HepG2 (cell line): ENCODE measurements around the gene C11orf58. TPM values are rescaled to one million over a fixed set of nuclear protein-coding genes. Genes with fewer than 3 reads are reported as not detected.

Source experiments
- CHCHD3 ChIP-seq: sonication (generic); formaldehyde crosslinking; IDR thresholded peaks from 2 replicates; pipeline ENCODE4 v1.8.0; 2022; ENCODE audit warnings: mild to moderate bottlenecking, missing genetic modification reagents, moderate library complexity
- DMAP1 ChIP-seq: IDR thresholded peaks from 2 replicates; pipeline ENCODE4 v1.6.1; 2016
- DRAP1 ChIP-seq: IDR thresholded peaks from 2 replicates; pipeline ENCODE4 v1.6.1; 2016; ENCODE audit warnings: missing genetic modification reagents, missing compliant biosample characterization
- GPN1 ChIP-seq: sonication (generic); formaldehyde crosslinking; IDR thresholded peaks from 2 replicates; pipeline ENCODE4 v1.5.1; 2020; ENCODE audit warnings: missing genetic modification reagents, borderline replicate concordance
- HDAC1 ChIP-seq: sonication (generic); formaldehyde crosslinking; IDR thresholded peaks from 2 replicates; pipeline ENCODE4 v1.5.1; 2020; ENCODE audit warnings: mild to moderate bottlenecking, missing genetic modification reagents
- ISX ChIP-seq: sonication (generic); formaldehyde crosslinking; conservative IDR thresholded peaks from 2 replicates; pipeline ENCODE4 v1.5.0; 2020; ENCODE audit warnings: missing genetic modification reagents
- JUN ChIP-seq: sonication (generic); formaldehyde crosslinking; IDR thresholded peaks from 2 replicates; pipeline ENCODE4 v1.4.0; 2020; ENCODE audit warnings: mild to moderate bottlenecking, missing genetic modification reagents
- LBX2 ChIP-seq: sonication (generic); formaldehyde crosslinking; IDR thresholded peaks from 2 replicates; pipeline ENCODE4 v1.5.0; 2020; ENCODE audit warnings: missing genetic modification reagents, mild to moderate bottlenecking, borderline replicate concordance
- MTA3 ChIP-seq: sonication (generic); formaldehyde crosslinking; IDR thresholded peaks from 2 replicates; pipeline ENCODE4 v1.4.0; 2020; ENCODE audit warnings: missing genetic modification reagents
- NFE2L2 ChIP-seq: fragments of 150-350 bp; IDR thresholded peaks from 2 replicates; pipeline ENCODE4 v1.6.1; 2014; ENCODE audit warnings: low read length
- NFIC ChIP-seq: IDR thresholded peaks from 2 replicates; pipeline ENCODE4 v1.6.1; 2012; ENCODE audit warnings: mild to moderate bottlenecking, low read length, inconsistent platforms
- NFKBIZ ChIP-seq: IDR thresholded peaks from 2 replicates; pipeline ENCODE4 v1.6.1; 2018; ENCODE audit warnings: missing genetic modification reagents, missing compliant biosample characterization
- PPARG ChIP-seq: conservative IDR thresholded peaks from 2 replicates; pipeline ENCODE4 v1.6.1; 2016; ENCODE audit warnings: missing biosample characterization, missing genetic modification reagents
- SP2 ChIP-seq: sonication (generic); formaldehyde crosslinking; IDR thresholded peaks from 2 replicates; pipeline ENCODE4 v1.5.1; 2020; ENCODE audit warnings: mild to moderate bottlenecking, missing genetic modification reagents
- TBL1XR1 ChIP-seq: fragments of 150-350 bp; IDR thresholded peaks from 2 replicates; pipeline ENCODE4 v1.6.1; 2014; ENCODE audit warnings: borderline replicate concordance, low read length; ENCODE audit not compliant: partially characterized antibody
- THYN1 ChIP-seq: sonication (generic); formaldehyde crosslinking; IDR thresholded peaks from 2 replicates; pipeline ENCODE4 v1.8.1; 2023; ENCODE audit warnings: low read depth, mild to moderate bottlenecking, moderate library complexity, missing genetic modification reagents, borderline replicate concordance
- TMF1 ChIP-seq: sonication (generic); formaldehyde crosslinking; IDR thresholded peaks from 2 replicates; pipeline ENCODE4 v1.8.1; 2022; ENCODE audit warnings: low read depth, missing genetic modification reagents
- ZBTB46 ChIP-seq: sonication (generic); formaldehyde crosslinking; IDR thresholded peaks from 2 replicates; pipeline ENCODE4 v1.4.0; 2020; ENCODE audit warnings: mild to moderate bottlenecking, missing genetic modification reagents, borderline replicate concordance
- ZFP37 ChIP-seq: sonication (generic); formaldehyde crosslinking; IDR thresholded peaks from 2 replicates; pipeline ENCODE4 v1.4.0; 2020; ENCODE audit warnings: missing genetic modification reagents, borderline replicate concordance
- ZNF143 ChIP-seq: sonication (generic); formaldehyde crosslinking; IDR thresholded peaks from 2 replicates; pipeline ENCODE4 v1.4.0; 2020; ENCODE audit warnings: missing genetic modification reagents
- ZNF234 ChIP-seq: sonication (generic); formaldehyde crosslinking; conservative IDR thresholded peaks from 2 replicates; pipeline ENCODE4 v1.5.1; 2020; ENCODE audit warnings: mild to moderate bottlenecking, missing genetic modification reagents
- ZNF367 ChIP-seq: sonication (generic); formaldehyde crosslinking; IDR thresholded peaks from 2 replicates; pipeline ENCODE4 v1.4.0; 2020; ENCODE audit warnings: missing genetic modification reagents, borderline replicate concordance
- ZNF441 ChIP-seq: sonication (generic); formaldehyde crosslinking; IDR thresholded peaks from 2 replicates; pipeline ENCODE4 v1.7.0; 2021; ENCODE audit warnings: missing genetic modification reagents, borderline replicate concordance
- ZNF468 ChIP-seq: sonication (generic); formaldehyde crosslinking; IDR thresholded peaks from 2 replicates; pipeline ENCODE4 v1.8.0; 2022; ENCODE audit warnings: mild to moderate bottlenecking, moderate library complexity, missing genetic modification reagents
- ZNF510 ChIP-seq: sonication (generic); formaldehyde crosslinking; IDR thresholded peaks from 2 replicates; pipeline ENCODE4 v1.4.0; 2020; ENCODE audit warnings: low read depth, mild to moderate bottlenecking, missing genetic modification reagents
- ZNF547 ChIP-seq: sonication (generic); formaldehyde crosslinking; IDR thresholded peaks from 2 replicates; pipeline ENCODE4 v1.5.1; 2020; ENCODE audit warnings: mild to moderate bottlenecking, missing genetic modification reagents
- ZNF616 ChIP-seq: sonication (generic); formaldehyde crosslinking; IDR thresholded peaks from 2 replicates; pipeline ENCODE4 v1.5.0; 2020; ENCODE audit warnings: low read depth, mild to moderate bottlenecking, missing genetic modification reagents
- ZNF660 ChIP-seq: sonication (generic); formaldehyde crosslinking; IDR thresholded peaks from 2 replicates; pipeline ENCODE4 v1.5.1; 2020; ENCODE audit warnings: mild to moderate bottlenecking, low read depth, missing genetic modification reagents, borderline replicate concordance
- ZNF839 ChIP-seq: sonication (generic); formaldehyde crosslinking; IDR thresholded peaks from 2 replicates; pipeline ENCODE4 v1.4.0; 2020; ENCODE audit warnings: missing genetic modification reagents, mild to moderate bottlenecking, borderline replicate concordance
- polyA plus RNA-seq, 8 experiments: library from polyadenylated mRNA; depleted of rRNA in 3 of 8; stranded (reverse) in 7 of 8; unstranded in 1 of 8; fragments of >200 nt; fragmentation: Illumina TruSeq in 4 of 8; extraction: Trizol in 4 of 8; gene quantifications; 2 replicates each; pipeline versions ENCODE4 v1.2.1 to v1.2.3, GENCODE V29; 2011 to 2016; ENCODE audit warnings: low read depth in 4 of 8, missing spikeins in 1 of 8, mixed read lengths in 1 of 8; ENCODE audit not compliant: insufficient read depth in 1 of 8
- total RNA-seq, 5 experiments: library from RNA; depleted of rRNA; stranded (reverse); fragments of >200 nt; fragmentation: Illumina TruSeq; extraction: Trizol; gene quantifications; 2 replicates each; pipeline ENCODE4 v1.2.3, GENCODE V29; 2016; ENCODE audit warnings: low read depth in 1 of 5

C11orf58 gene
- total and polyA plus RNA-seq, 2 of the 13 experiments (the other 11 are each of a cell fraction or from before 2014, with no cell fraction given), result 83.8 to 167 TPM

- TF ChIP-seq ZFP37 (CRISPR knock-in tag) (no peak), ZNF616 (CRISPR knock-in tag) (no peak), NFIC (no peak), MTA3 (CRISPR knock-in tag) (no peak), ZBTB46 (CRISPR knock-in tag) (no peak), ZNF441 (no peak), ZNF143 (CRISPR knock-in tag) (no peak), NFE2L2 (no peak), LBX2 (CRISPR knock-in tag) (no peak), ZNF367 (CRISPR knock-in tag) (no peak), DRAP1 (CRISPR knock-in tag) (no peak), ZNF547 (CRISPR knock-in tag) (no peak), JUN (CRISPR knock-in tag) (no peak), TBL1XR1 (peak; percentile 21), GPN1 (no peak), NFKBIZ (CRISPR knock-in tag) (0 out of 2 replicates have a peak, but pooled peaks have one; percentile 53), ZNF660 (no peak), HDAC1 (CRISPR knock-in tag) (no peak), TMF1 (no peak), ZNF839 (CRISPR knock-in tag) (no peak), PPARG (CRISPR knock-in tag) (peak; percentile 69), ZNF510 (no peak), THYN1 (CRISPR knock-in tag) (no peak), ISX (no peak), SP2 (CRISPR knock-in tag) (no peak), DMAP1 (CRISPR knock-in tag) (no peak), ZNF468 (CRISPR knock-in tag) (no peak), CHCHD3 (CRISPR knock-in tag) (no peak), ZNF234 (CRISPR knock-in tag) (no peak)
Measured at GRCh38 chr11:16788141-16789062, 50.0 kb downstream of the C11orf58 start (continued).
